ENCODE measurements around the gene SMIM32.

Gene SMIM32

GRCh38 chr5:136185974-136186665 is 6.8 kb downstream of the SMIM32 start:
- Histone ChIP-seq H3K4me3 (ENCODE audit: low read depth, low read length) (no peak overlapping the region), H3K36me3 (no peaks in the 10 kb centered on the region), H3K27me3 (ENCODE audit: insufficient read depth, low read depth, severe bottlenecking) (peaks cover 4% of the 10 kb centered on the region), H3K9me3 (ENCODE audit: severe bottlenecking) (no peaks in the 10 kb centered on the region), H3K27ac (no peak overlapping the region)
- no peak for DNase-seq
- TF ChIP-seq, protein P1, sequence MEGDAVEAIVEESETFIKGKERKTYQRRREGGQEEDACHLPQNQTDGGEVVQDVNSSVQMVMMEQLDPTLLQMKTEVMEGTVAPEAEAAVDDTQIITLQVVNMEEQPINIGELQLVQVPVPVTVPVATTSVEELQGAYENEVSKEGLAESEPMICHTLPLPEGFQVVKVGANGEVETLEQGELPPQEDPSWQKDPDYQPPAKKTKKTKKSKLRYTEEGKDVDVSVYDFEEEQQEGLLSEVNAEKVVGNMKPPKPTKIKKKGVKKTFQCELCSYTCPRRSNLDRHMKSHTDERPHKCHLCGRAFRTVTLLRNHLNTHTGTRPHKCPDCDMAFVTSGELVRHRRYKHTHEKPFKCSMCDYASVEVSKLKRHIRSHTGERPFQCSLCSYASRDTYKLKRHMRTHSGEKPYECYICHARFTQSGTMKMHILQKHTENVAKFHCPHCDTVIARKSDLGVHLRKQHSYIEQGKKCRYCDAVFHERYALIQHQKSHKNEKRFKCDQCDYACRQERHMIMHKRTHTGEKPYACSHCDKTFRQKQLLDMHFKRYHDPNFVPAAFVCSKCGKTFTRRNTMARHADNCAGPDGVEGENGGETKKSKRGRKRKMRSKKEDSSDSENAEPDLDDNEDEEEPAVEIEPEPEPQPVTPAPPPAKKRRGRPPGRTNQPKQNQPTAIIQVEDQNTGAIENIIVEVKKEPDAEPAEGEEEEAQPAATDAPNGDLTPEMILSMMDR (IDR thresholded peaks at IDR 0.05; ENCODE audit: low read depth, low read length) = no peak

GRCh38 chr5:136182618-136183017 is 10.3 kb downstream of the SMIM32 start:
- Histone ChIP-seq H3K4me3 (ENCODE audit: low read depth, low read length) (no peak overlapping the region), H3K9me3 (ENCODE audit: severe bottlenecking) (no peaks in the 10 kb centered on the region), H3K27ac (no peak overlapping the region), H3K36me3 (peaks cover 11% of the 10 kb centered on the region), H3K27me3 (ENCODE audit: insufficient read depth, low read depth, severe bottlenecking) (no peaks in the 10 kb centered on the region)
- DNase-seq = no peak
- TF ChIP-seq, protein P1 (IDR thresholded peaks at IDR 0.05; ENCODE audit: low read depth, low read length) = no peak

GRCh38 chr5:136174021-136174659 is 18.8 kb downstream of the SMIM32 start:
- Histone ChIP-seq H3K27me3 (ENCODE audit: insufficient read depth, low read depth, severe bottlenecking) (no peaks in the 10 kb centered on the region), H3K9me3 (ENCODE audit: severe bottlenecking) (no peaks in the 10 kb centered on the region), H3K27ac (no peak overlapping the region), H3K36me3 (peaks cover 50% of the 10 kb centered on the region), H3K4me3 (ENCODE audit: low read depth, low read length) (no peak overlapping the region)
- TF ChIP-seq, protein P1 (IDR thresholded peaks at IDR 0.05; ENCODE audit: low read depth, low read length) = peak; percentile 67
- DNase-seq = no peak

- no peaks in the 10 kb centered on the region for H3K9me3 ChIP-seq (ENCODE audit: severe bottlenecking)
- TF ChIP-seq, protein P1 (IDR thresholded peaks at IDR 0.05; ENCODE audit: low read depth, low read length) = no peak
- H3K4me3 ChIP-seq (ENCODE audit: low read depth, low read length) = no peak overlapping the region
- H3K36me3 ChIP-seq = peaks cover 48% of the 10 kb centered on the region
- DNase-seq = no peak
- H3K27me3 ChIP-seq (ENCODE audit: insufficient read depth, low read depth, severe bottlenecking) = no peaks in the 10 kb centered on the region
- no peak overlapping the region for H3K27ac ChIP-seq
Measured at GRCh38 chr5:136169218-136169617, 23.7 kb downstream of the SMIM32 start.

DNA sequence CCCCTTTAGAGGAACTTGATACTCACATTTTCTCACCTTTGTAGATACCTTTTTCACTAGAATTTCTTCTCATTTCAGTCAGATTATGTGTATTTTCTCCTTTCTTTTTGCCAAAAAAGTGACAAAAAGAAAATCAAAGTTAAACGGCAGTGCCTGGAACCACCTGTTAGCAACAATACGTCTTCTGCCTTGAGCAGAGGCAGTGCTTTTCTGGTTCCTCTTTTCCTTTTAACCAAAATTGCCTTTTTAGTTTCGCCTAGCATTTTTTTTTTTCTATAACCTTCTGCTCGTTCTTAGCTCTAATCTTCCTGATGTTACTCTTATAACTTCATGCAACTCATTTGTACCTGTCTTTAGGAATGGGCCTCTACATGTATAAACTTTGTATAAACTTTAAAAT is 26.1 kb downstream of the SMIM32 start:
- Histone ChIP-seq H3K9me3 (ENCODE audit: severe bottlenecking) (no peaks in the 10 kb centered on the region), H3K4me3 (ENCODE audit: low read depth, low read length) (no peak overlapping the region), H3K36me3 (peaks cover 50% of the 10 kb centered on the region), H3K27me3 (ENCODE audit: insufficient read depth, low read depth, severe bottlenecking) (no peaks in the 10 kb centered on the region), H3K27ac (no peak overlapping the region)
- no peak for DNase-seq
- TF ChIP-seq, protein P1 (IDR thresholded peaks at IDR 0.05; ENCODE audit: low read depth, low read length) = no peak

All from WERI-Rb-1 (cell line).